GM19238 (cell line): Measurements from ENCODE around the gene C17orf58.
A peak's percentile ranks its signal among the peaks of the same experiment; 100 is the strongest.
"Not testable (repeated sequence)": the region's sequence is repeated elsewhere in the genome, so short reads cannot be mapped to it uniquely, and the experiment has no call there.

ENCODE experiments used
- DNase-seq: peaks from one replicate; pipeline ENCODE4 v3.0.0; 2011; ENCODE audit warnings: low spot score; ENCODE audit not compliant: insufficient read length

The C17orf58 gene

GRCh38 chr17:68004201-68004600, 7.9 kb upstream of the C17orf58 start:
- no peak for DNase-seq

DNA sequence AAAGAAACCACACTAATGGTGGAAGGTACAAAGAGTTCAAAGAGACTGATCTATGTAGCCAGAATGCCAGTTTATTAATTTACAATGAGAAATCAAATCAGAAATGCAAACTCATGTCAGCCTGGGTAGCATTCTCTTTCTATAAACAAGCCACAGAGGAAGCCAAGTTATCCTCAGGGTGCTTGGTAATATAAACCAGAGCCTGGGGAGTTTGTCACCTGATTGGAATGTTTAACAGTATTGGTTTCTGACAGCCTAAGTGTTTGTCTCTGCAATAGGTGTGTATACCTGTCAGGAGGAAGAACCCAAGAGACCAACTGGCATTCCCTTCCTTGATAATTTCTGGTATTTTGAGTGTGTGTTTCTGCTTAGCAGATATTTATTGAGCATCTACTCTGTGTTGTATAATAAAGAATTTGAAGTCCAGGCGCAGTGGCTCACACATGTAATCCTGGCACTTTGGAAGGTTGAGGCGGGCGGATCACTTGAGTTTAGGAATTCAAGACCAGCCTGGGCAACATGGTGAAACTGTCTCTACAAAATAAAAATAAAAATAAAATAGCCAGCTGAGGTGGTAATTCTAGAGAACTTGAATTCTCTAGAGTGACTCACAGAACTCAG, 3.1 kb upstream of the C17orf58 start:
- no peak for DNase-seq

DNA sequence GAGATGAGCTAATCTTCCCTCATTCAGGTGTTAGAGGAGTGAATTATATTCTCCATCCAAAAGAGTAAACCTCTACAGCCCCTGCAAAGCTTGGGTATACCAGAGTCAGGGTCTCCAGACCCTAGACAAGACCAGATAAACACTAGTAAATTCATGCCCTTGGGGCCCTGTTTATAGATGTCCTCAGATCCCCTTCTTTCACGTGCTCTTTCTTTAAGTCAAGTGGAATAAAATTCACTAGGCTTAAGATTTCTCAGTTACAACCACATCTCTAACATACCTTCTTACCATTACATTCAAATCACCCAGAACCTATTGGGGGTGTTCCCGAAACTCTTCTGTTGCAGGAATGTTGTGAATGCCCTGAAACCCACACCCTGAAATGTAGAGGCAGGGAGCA, 2.2 kb upstream of the C17orf58 start:
- no peak for DNase-seq

DNA sequence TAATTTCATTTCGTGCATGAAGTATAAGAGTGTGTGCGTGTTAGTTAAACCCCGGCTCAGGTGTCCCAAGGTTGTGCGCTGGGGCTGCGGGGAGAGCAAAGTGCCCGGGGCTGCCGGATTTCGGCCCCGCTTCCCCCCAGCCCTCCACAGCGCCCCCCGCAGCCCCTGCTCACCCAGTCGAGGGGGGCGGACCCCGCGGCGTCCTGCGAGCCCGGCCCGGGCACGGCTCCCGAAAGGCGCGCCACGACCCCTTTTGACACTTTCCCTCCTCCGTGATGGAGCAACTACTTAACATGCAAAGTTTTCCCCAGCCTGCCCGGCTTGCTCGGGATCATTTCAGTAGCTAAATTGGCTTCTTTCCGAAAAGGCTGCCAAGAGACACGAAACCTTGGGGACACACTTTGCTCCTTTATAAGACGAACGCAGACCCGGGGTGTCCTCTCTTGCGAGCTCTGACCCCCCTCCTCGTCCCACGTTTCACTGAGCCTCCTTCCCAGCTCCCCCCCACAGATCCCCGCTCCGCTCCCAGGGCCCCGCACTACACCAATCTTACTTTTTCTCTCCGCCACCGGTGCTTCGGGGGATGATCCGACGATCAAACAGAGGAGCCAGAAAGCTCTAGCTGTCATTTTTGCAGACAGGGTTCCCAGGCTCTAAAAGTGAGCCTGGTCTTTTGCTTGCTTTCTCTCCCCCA, 552 bp downstream of the C17orf58 start:
- no peak for DNase-seq

GRCh38 chr17:67994817-67995569, 1.3 kb downstream of the C17orf58 start:
- no peak for DNase-seq

DNA sequence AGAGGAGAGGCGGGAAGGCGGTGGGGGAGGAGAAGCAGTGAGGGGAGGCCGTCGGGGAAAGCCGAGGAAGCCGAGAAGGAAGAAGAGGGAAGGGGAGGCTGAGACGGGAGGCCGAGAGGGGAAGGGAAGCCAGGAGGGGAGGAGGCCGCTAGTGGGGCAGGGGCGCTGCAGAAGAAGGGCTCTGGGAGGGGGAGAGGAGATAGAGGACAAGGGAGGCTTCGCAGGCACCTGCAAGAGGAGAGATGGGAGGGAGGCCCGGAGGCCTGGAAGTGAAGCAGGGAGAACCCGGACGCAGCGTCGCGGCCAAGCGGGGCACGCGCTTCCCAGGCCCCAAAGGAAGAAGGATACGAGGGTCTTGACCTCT, 2.3 kb downstream of the C17orf58 start:
- DNase-seq = no peak

DNA sequence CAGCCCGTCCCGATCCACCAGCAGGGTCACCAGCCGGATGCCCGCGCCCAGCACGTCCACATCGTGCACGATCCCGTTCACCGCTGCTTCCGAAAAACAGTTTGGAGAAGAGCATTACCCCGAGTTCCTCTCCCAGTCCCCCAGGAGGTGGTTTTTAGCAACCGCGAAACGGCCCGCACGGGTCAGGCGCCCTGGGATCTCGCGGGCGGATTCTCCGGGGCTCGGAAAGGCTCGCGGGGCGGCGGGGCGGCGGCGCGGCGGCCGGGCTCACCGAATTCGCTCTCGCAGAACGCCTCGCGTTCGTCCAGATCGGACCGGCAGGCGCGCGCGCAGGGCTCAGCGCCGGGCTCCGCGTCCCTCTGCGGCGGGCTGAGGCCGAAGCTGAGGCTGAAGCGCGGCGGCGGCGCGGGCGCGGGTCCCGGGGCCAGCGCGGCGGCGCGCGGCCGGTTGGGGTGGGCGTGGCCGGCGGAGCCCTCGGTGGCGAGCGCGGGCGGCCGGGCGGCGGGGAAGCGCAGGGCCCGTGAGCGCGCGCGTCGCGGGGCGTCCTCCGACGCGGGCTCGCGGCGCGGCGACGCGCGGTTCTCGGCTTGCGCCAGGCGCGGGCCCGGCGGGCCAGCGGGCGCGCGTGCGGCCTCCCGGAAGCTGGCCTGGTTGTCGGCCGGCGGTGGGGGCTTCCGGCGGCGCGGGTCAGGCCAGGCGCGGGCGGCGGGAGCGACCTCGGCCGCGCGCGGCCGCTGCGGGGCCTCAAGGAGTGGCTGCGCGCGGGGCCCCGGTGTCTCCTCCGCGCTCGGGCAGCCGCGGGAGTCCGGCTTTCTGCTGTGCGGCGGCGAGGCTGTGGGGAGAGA, 2.9 kb downstream of the C17orf58 start:
- peak; percentile 83 for DNase-seq

GRCh38 chr17:67992548-67993152, 3.6 kb downstream of the C17orf58 start:
- DNase-seq = no peak

DNA sequence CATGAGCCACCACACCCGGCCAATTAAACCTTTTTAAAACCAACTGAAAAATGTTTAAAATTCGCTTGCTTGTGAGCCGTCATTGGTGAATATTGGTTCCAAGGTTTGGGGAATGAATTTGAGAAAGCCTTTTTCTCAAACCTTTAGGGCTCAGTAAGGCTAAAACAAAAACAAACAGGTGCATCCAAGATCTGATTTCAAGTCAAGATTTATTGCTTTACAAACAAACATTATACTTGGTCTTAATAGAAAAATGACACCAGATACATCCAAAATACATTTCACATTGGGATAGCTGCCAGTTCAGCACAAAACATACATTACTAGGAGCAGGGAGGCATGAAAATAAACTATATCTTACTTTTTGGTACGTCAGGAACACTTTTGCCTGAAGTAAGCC, 5.4 kb downstream of the C17orf58 start:
- DNase-seq = no peak

DNA sequence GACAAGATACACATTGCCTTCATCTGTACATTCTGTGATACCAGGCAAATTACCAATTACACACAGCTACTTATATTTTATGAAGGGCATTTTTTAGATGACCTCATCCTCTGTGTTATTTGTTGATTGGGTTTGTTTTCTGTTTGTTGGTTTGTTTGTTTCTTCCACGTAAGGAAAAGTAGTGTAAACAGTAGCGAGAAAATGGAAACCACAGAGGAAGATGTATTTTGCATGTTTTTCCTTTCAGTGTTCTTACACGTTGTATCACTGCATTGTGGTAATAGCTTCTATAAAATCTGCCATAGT, 12.9 kb downstream of the C17orf58 start:
- DNase-seq = no peak

DNA sequence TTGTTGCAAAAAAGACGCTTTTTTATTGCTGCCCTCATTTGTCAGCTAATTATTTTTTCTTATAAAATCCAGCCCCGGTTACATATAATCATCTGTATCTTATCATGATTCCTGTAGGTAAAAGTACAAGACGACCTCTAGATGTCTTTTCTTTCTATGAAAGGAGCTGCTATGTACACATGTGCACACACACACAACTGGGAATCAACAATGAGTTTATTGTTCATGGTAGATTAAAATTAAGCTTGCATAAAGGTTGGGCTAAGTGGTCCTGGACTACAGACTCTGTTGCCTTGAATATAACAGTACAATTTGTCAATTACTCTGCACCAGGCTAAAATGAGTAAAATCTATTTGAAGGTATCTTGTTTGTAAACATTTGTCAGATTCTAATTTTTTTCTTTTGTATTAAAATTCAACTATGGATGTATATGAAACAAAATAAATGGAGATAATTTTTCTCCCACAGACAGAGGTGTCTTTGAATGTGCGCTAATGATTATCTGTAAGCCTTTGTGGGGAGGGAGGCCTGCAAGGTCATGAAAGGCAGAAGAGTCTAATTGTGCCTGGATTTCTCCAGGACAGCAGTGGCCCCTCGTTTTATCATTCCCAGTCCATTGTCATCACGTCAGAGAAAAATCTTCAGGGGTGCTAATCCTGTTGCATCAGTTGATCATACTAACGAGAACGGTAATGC, 13.4 kb downstream of the C17orf58 start:
- DNase-seq = no peak

DNA sequence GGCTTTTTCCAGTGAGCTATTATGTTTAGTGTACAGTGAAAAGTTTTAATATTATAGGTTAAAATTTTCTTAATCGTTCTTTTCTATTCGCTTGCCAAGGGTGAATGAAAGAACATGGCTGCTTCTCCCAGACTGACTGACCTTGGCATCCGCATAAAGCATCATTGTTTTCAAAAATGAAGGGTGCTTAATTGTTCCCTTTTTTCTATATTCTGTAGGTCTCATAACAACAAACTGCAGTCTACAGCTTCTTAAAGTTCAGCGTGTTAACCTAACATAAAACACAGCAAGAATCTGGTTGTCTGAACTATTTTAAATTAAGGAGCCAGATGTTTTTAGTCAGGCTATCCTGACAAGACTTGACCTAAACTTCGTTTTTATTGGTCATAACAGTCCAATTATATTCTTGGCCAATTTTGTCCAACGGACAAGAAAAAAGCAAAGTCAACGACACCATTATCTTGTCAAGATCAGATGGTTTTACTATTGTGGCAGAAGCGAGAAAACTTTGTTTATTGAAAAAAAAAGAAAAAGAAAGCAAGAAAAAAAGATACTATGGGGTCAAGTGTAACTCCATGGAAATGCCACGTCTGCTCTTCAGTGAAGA, 14.1 kb downstream of the C17orf58 start:
- DNase-seq = no peak

DNA sequence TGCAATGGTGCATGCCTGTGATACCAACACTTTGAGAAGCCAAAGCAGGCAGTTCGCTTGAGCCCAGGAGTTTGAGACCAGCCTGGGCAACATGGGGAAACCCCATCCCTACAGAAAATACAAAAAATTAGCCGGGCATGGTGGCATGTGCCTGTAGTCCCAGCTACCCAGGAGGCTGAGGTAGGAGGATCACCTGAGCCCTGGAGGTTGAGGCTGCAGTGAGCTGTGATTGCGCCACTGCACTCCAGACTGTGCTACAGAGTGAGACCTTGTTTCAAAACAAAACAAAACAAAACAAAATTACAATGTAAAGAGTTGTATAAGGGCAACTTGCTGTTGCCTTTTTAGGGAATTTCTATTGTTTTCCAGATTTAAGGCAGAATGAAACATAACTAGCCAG, 15.4 kb downstream of the C17orf58 start:
- not testable (repeated sequence) for DNase-seq

- no peak for DNase-seq
These were observed 15.8 kb downstream of the C17orf58 start for GRCh38 chr17:67980456-67980855.

- DNase-seq = not testable (repeated sequence)
These were observed 20.0 kb downstream of the C17orf58 start for GRCh38 chr17:67976306-67976705.

DNA sequence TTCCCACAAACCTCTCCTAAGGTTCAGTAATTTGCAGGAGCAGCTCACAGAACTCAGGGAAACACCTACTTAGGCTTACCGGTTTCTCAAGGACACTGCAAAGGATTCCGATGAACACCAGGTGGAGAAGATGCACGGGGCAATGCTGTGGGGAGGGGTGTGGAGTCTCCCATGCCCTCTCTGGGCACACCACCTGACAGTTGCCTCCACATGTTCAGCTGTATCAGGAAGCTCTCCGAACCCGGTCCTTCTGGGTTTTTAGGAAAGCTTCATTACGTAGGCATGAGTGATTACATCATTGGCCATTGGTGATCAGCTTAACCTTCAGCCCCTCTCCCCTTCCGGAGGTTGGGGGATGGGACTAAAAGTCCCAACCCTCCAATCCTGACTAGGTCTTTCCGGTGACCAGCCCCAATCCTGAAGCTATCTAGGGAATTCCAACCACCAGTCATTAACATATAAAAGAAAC, 21.6 kb downstream of the C17orf58 start:
- DNase-seq = no peak

DNA sequence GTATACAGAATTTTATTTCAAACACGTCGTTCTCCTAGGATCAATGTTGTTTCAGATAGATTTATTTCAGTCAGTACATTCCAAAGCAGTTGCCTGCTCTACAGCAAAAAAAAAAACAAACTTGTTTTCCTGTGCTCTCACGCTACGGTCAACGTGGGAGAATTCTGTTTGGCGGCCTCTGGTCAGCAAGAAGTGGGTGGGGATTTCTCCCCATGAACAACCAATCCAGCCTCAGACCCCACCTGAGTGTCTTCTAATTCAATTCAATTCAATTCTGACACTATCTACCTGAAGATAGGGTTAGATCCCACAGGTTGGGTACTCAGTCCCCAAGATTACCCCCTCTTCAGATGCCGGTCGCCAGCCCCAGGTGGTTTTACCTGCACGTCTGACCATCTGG, 22.1 kb downstream of the C17orf58 start:
- no peak for DNase-seq

- no peak for DNase-seq
These were observed 25.5 kb downstream of the C17orf58 start for GRCh38 chr17:67970783-67971182.

- DNase-seq = not testable (repeated sequence)
These were observed 33.1 kb downstream of the C17orf58 start for GRCh38 chr17:67963145-67963572.

GRCh38 chr17:67962156-67962555, 34.1 kb downstream of the C17orf58 start:
- not testable (repeated sequence) for DNase-seq
